CD14-positive monocyte (primary cell): Measurements from ENCODE around the gene PWWP2B. TPM values are rescaled to one million over a fixed set of nuclear protein-coding genes. Genes with fewer than 3 reads are reported as not detected.

Experiments
- DNase-seq, 3 donors: peaks; one replicate each; pipeline ENCODE4 v3.0.0-alpha.2; 2011 to 2022
- H2AFZ ChIP-seq: 2 replicates; pipeline ENCODE4 v1.6.0; 2012; ENCODE audit warnings: mild to moderate bottlenecking, low read depth, low read length, inconsistent platforms; ENCODE audit not compliant: insufficient read depth, poor library complexity, severe bottlenecking
- H3K27ac ChIP-seq, 2 donors: 1 replicate in 1 of 2; 2 replicates in 1 of 2; pipeline ENCODE4 v1.5.1; 2012 to 2013; ENCODE audit warnings: low read length in 2 of 2, control low read depth in 1 of 2, inconsistent platforms in 1 of 2, low read depth in 1 of 2, mild to moderate bottlenecking in 1 of 2
- H3K27me3 ChIP-seq, 2 donors: one replicate each; pipeline versions ENCODE4 v1.6.0 to v1.6.1; 2011 to 2013; ENCODE audit warnings: low read length in 2 of 2; ENCODE audit not compliant: control insufficient read depth in 2 of 2, insufficient read depth in 2 of 2
- H3K36me3 ChIP-seq, 2 donors: replicated peaks in 1 of 2; 1 replicate in 1 of 2; 2 replicates in 1 of 2; pipeline versions ENCODE4 v1.5.1 to v1.6.1; 2012 to 2013; ENCODE audit warnings: low read length in 2 of 2, control low read depth in 1 of 2, inconsistent platforms in 1 of 2, mild to moderate bottlenecking in 1 of 2; ENCODE audit not compliant: insufficient read depth in 2 of 2, control insufficient read depth in 1 of 2
- H3K4me1 ChIP-seq, 2 donors: 1 replicate in 1 of 2; 2 replicates in 1 of 2; pipeline versions ENCODE4 v1.5.1 to v1.6.1; 2012 to 2013; ENCODE audit warnings: low read length in 2 of 2, control low read depth in 1 of 2, inconsistent platforms in 1 of 2, mild to moderate bottlenecking in 1 of 2, moderate library complexity in 1 of 2; ENCODE audit not compliant: insufficient read depth in 2 of 2, control insufficient read depth in 1 of 2
- H3K4me2 ChIP-seq: replicated peaks from 2 replicates; pipeline ENCODE3; 2012; ENCODE audit warnings: low read length, moderate library complexity, mild to moderate bottlenecking; ENCODE audit not compliant: poor library complexity, severe bottlenecking; ENCODE audit errors: extremely low read depth
- H3K4me3 ChIP-seq, 3 experiments: fragments of 200-600 bp in 1 of 3; sonication (generic) in 1 of 3; replicated peaks in 1 of 3; 1 replicate in 2 of 3; 2 replicates in 1 of 3; pipeline ENCODE4 v1.5.1; 2011 to 2013; ENCODE audit warnings: low read length in 3 of 3, mild to moderate bottlenecking in 3 of 3, control low read depth in 2 of 3, low read depth in 2 of 3, inconsistent platforms in 1 of 3, moderate library complexity in 1 of 3
- H3K79me2 ChIP-seq: 2 replicates; pipeline ENCODE4 v1.6.0; 2012; ENCODE audit warnings: mild to moderate bottlenecking, control low read depth, inconsistent platforms, low read length, moderate library complexity; ENCODE audit not compliant: insufficient read depth
- H3K9ac ChIP-seq: 2 replicates; pipeline ENCODE4 v1.6.0; 2017; ENCODE audit warnings: low read length, mild to moderate bottlenecking; ENCODE audit not compliant: insufficient read depth, poor library complexity, severe bottlenecking
- H3K9me3 ChIP-seq, 2 donors: replicated peaks in 1 of 2; 1 replicate in 1 of 2; 2 replicates in 1 of 2; pipeline versions ENCODE4 v1.5.1 to v1.6.1; 2012 to 2013; ENCODE audit warnings: low read length in 2 of 2, control low read depth in 1 of 2; ENCODE audit not compliant: control insufficient read depth in 1 of 2, insufficient read depth in 1 of 2
- H4K20me1 ChIP-seq: 2 replicates; pipeline ENCODE4 v1.6.0; 2012; ENCODE audit warnings: mild to moderate bottlenecking, low read length, control low read depth, moderate library complexity; ENCODE audit not compliant: insufficient read depth
- H3K27ac Mint-ChIP-seq, 7 donors: one replicate each; pipeline ENCODE4 v1.8.0; 2020; ENCODE audit warnings: mild to moderate bottlenecking in 7 of 7, mixed read lengths in 7 of 7, moderate library complexity in 6 of 7, inconsistent platforms in 2 of 7
- H3K27me3 Mint-ChIP-seq, 3 donors: one replicate each; pipeline ENCODE4 v1.8.0; 2021 to 2022; ENCODE audit warnings: low read depth in 3 of 3, mild to moderate bottlenecking in 3 of 3, mixed read lengths in 3 of 3, moderate library complexity in 3 of 3, inconsistent platforms in 1 of 3
- H3K36me3 Mint-ChIP-seq, 2 donors: one replicate each; pipeline ENCODE4 v1.8.0; 2020; ENCODE audit warnings: mixed read lengths in 2 of 2, inconsistent platforms in 1 of 2, mild to moderate bottlenecking in 1 of 2
- H3K4me1 Mint-ChIP-seq: one replicate; pipeline ENCODE4 v1.8.0; 2020; ENCODE audit warnings: mild to moderate bottlenecking, mixed read lengths
- H3K4me3 Mint-ChIP-seq, 2 donors: one replicate each; pipeline ENCODE4 v1.8.0; 2020; ENCODE audit warnings: mild to moderate bottlenecking in 2 of 2, mixed read lengths in 2 of 2, moderate library complexity in 1 of 2
- H3K9me3 Mint-ChIP-seq, 7 donors: one replicate each; pipeline ENCODE4 v1.8.0; 2020 to 2022; ENCODE audit warnings: mixed read lengths in 7 of 7, mild to moderate bottlenecking in 6 of 7, moderate library complexity in 6 of 7, inconsistent platforms in 2 of 7
- WGBS: methylation state at CpG from one replicate; pipeline ENCODE4 v1.1.5; 2013; ENCODE audit warnings: missing lambda C conversion rate; ENCODE audit not compliant: insufficient coverage; 5-methylcytosine and 5-hydroxymethylcytosine counted together
- intact Hi-C, 2 donors: fragments of 100-400 bp; cut with micrococcal nuclease; formaldehyde crosslinking; loops; one replicate each; pipeline versions ENCODE4 v1.15.0 to v1.15.1; 2023
- polyA plus RNA-seq, 3 donors: library from polyadenylated mRNA; depleted of rRNA in 1 of 3; unstranded in 2 of 3; stranded (reverse) in 1 of 3; fragments of 300-500 nt in 2 of 3; fragments of >200 nt in 1 of 3; fragmentation: Illumina TruSeq in 2 of 3; gene quantifications; 1 replicate in 2 of 3; 2 replicates in 1 of 3; pipeline ENCODE4 v1.2.3, GENCODE V29; 2012 to 2021
- TF ChIP-seq, protein P1 (sequence below): fragments of 200-600 bp; IDR thresholded peaks from one replicate; pipeline ENCODE4 v1.8.0; 2022; ENCODE audit warnings: antibody characterized with exemption, mild to moderate bottlenecking

PWWP2B gene
- polyA plus RNA-seq, 3 donors = 2.4 to 6.9 (median 2.7) TPM

- H3K4me1 Mint-ChIP-seq = peaks cover 5% of the 10 kb centered on the region
- 86% methylated on average over 12 of the region's 14 CpGs for WGBS
- Histone ChIP-seq H3K9me3 (no peaks in the 10 kb centered on the region), H3K4me3 (no peak overlapping the region), H3K9ac (no peak overlapping the region), H3K27ac (no peak overlapping the region), H2AFZ (no peak overlapping the region), H3K36me3 (peaks cover 10 to 36% of the 10 kb centered on the region in 2 donors), H3K4me1 (no peaks in the 10 kb centered on the region), H4K20me1 (no peaks in the 10 kb centered on the region), H3K27me3 (no peaks in the 10 kb centered on the region), H3K79me2 (no peaks in the 10 kb centered on the region), H3K4me2 (no peak overlapping the region)
- no peak overlapping the region for H3K4me3 Mint-ChIP-seq
- TF ChIP-seq, protein P1, sequence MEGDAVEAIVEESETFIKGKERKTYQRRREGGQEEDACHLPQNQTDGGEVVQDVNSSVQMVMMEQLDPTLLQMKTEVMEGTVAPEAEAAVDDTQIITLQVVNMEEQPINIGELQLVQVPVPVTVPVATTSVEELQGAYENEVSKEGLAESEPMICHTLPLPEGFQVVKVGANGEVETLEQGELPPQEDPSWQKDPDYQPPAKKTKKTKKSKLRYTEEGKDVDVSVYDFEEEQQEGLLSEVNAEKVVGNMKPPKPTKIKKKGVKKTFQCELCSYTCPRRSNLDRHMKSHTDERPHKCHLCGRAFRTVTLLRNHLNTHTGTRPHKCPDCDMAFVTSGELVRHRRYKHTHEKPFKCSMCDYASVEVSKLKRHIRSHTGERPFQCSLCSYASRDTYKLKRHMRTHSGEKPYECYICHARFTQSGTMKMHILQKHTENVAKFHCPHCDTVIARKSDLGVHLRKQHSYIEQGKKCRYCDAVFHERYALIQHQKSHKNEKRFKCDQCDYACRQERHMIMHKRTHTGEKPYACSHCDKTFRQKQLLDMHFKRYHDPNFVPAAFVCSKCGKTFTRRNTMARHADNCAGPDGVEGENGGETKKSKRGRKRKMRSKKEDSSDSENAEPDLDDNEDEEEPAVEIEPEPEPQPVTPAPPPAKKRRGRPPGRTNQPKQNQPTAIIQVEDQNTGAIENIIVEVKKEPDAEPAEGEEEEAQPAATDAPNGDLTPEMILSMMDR = no peak
- peaks cover 45 to 52% of the 10 kb centered on the region in 2 donors for H3K36me3 Mint-ChIP-seq
- intact Hi-C loops = no loop called here
- H3K9me3 Mint-ChIP-seq = peaks cover 0 to 10% (median 0%) of the 10 kb centered on the region in 7 donors
- no peak for DNase-seq
- peak overlapping the region in 1 of 7 donors; percentile 10 for H3K27ac Mint-ChIP-seq
- peaks cover 0 to 5% (median 0%) of the 10 kb centered on the region in 3 donors for H3K27me3 Mint-ChIP-seq
These were observed 32.4 kb upstream of the PWWP2B start for GRCh38 chr10:132364594-132364970.

DNA sequence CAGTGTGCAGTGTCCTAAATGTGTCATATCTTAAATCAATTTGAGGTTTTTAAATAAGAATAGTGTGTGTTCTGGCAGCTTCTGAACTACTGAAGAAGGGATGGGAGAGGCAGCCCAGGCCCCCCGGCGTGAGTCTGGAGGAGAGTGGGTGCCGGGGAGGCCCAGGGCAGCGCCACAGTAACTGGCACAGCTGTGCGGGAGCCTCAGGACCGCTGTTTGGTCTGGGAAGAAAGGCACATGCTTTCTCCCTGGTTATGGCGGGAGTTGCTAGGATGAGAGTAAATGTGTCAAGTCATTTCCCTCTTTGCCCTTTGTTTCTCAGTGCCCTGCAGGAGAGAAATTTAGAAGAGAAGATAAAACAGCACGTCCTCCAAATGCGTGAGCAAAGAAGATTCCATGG lies 31.9 kb upstream of the PWWP2B start:
- 23% methylated on average over 8 of the region's 9 CpGs for WGBS
- Mint-ChIP-seq H3K4me1 (peaks cover 5% of the 10 kb centered on the region), H3K9me3 (peaks cover 0 to 10% (median 0%) of the 10 kb centered on the region in 7 donors), H3K36me3 (peaks cover 45 to 52% of the 10 kb centered on the region in 2 donors), H3K27ac (no peak overlapping the region), H3K27me3 (peaks cover 0 to 5% (median 0%) of the 10 kb centered on the region in 3 donors), H3K4me3 (no peak overlapping the region)
- Histone ChIP-seq H4K20me1 (no peaks in the 10 kb centered on the region), H3K9ac (no peak overlapping the region), H3K36me3 (peaks cover 10 to 36% of the 10 kb centered on the region in 2 donors), H3K79me2 (no peaks in the 10 kb centered on the region), H3K4me3 (no peak overlapping the region), H3K27me3 (no peaks in the 10 kb centered on the region), H2AFZ (no peak overlapping the region), H3K9me3 (no peaks in the 10 kb centered on the region), H3K27ac (no peak overlapping the region), H3K4me2 (no peak overlapping the region), H3K4me1 (no peaks in the 10 kb centered on the region)
- TF ChIP-seq, protein P1 = no peak
- DNase-seq = no peak
- intact Hi-C loops = no loop called here
